PC-9 (cell line): ENCODE results near the gene OGDH. TPM values are rescaled to one million over a fixed set of nuclear protein-coding genes. Genes with fewer than 3 reads are reported as not detected.

ENCODE experiments used
- BruUV-seq: library from RNA; stranded (reverse); fragments of 400-500 nt; replicated peaks from 2 replicates; lab custom pipeline; 2021; lab: Mats Ljungman, UMichigan
- CTCF ChIA-PET: fragments of 300-600 bp; sonication (Branson Sonifier 250); formaldehyde crosslinking; loops from one replicate; lab custom pipeline; 2022; ENCODE audit warnings: antibody characterized with exemption; lab: Charles Lee
- POLR2A ChIA-PET: fragments of 300-600 bp; sonication (Branson Sonifier 250); formaldehyde crosslinking; loops from one replicate; lab custom pipeline; 2022; ENCODE audit warnings: antibody characterized with exemption; ENCODE audit not compliant: unreplicated experiment; lab: Charles Lee
- DNase-seq, 2 experiments: peaks; one replicate each; pipeline versions ENCODE4 v3.0.0 to v3.0.0-alpha.2; 2015 to 2022; ENCODE audit warnings: mixed read lengths in 1 of 2
- H2AFZ ChIP-seq: fragments of 200-600 bp; sonication (generic); 2 replicates; pipeline ENCODE4 v1.8.1; 2017; ENCODE audit warnings: antibody characterized with exemption
- H3F3A ChIP-seq: fragments of 200-600 bp; sonication (generic); 2 replicates; pipeline ENCODE4 v1.8.1; 2017; ENCODE audit warnings: antibody characterized with exemption, mild to moderate bottlenecking, low read depth; ENCODE audit not compliant: insufficient read depth
- H3K27ac ChIP-seq: fragments of 200-600 bp; sonication (generic); 2 replicates; pipeline ENCODE4 v1.6.1; 2016; ENCODE audit warnings: mixed run types
- H3K27me3 ChIP-seq: fragments of 200-600 bp; sonication (generic); 2 replicates; pipeline ENCODE4 v1.6.1; 2016; ENCODE audit warnings: low read depth, mixed run types; ENCODE audit not compliant: insufficient read depth
- H3K36me3 ChIP-seq: fragments of 200-600 bp; sonication (generic); 2 replicates; pipeline ENCODE4 v1.6.1; 2016; ENCODE audit warnings: low read depth, mixed run types
- H3K4me1 ChIP-seq: fragments of 200-600 bp; sonication (generic); replicated peaks from 2 replicates; pipeline ENCODE4 v1.6.1; 2016; ENCODE audit warnings: mixed run types; ENCODE audit not compliant: insufficient read depth
- H3K4me2 ChIP-seq: fragments of 200-600 bp; sonication (generic); 2 replicates; pipeline ENCODE4 v1.6.1; 2017; ENCODE audit warnings: mixed run types
- H3K4me3 ChIP-seq: fragments of 200-600 bp; sonication (generic); 2 replicates; pipeline ENCODE4 v1.6.1; 2016; ENCODE audit warnings: mixed run types
- H3K79me2 ChIP-seq: fragments of 200-600 bp; sonication (generic); 2 replicates; pipeline ENCODE4 v1.6.1; 2017; ENCODE audit warnings: low read depth, mixed run types
- H3K9me2 ChIP-seq: fragments of 200-600 bp; sonication (generic); 2 replicates; pipeline ENCODE4 v1.8.1; 2017; ENCODE audit warnings: mild to moderate bottlenecking; ENCODE audit not compliant: insufficient read depth
- H3K9me3 ChIP-seq: fragments of 200-600 bp; sonication (generic); 2 replicates; pipeline ENCODE4 v1.8.1; 2016; ENCODE audit warnings: low read depth; ENCODE audit not compliant: insufficient read depth
- H4K20me1 ChIP-seq: fragments of 200-600 bp; sonication (generic); 2 replicates; pipeline ENCODE4 v1.8.1; 2017; ENCODE audit not compliant: insufficient read depth
- EZH2 ChIP-seq: fragments of 200-600 bp; sonication (generic); IDR thresholded peaks from 2 replicates; pipeline ENCODE4 v1.8.0; 2017; ENCODE audit warnings: antibody characterized with exemption, low read depth
- intact Hi-C: fragments of 100-400 bp; cut with micrococcal nuclease; formaldehyde crosslinking; loops from one replicate; pipeline ENCODE4 v1.10.0; 2022; ENCODE audit not compliant: unreplicated experiment
- total RNA-seq: library from RNA; stranded (reverse); gene quantifications from 2 replicates; pipeline ENCODE4 v1.2.3, GENCODE V29; 2021
- TF ChIP-seq, protein P1 (sequence below): fragments of 200-600 bp; sonication (generic); conservative IDR thresholded peaks from 2 replicates; pipeline ENCODE4 v1.6.1; 2017; ENCODE audit warnings: mixed run types, antibody characterized with exemption, mild to moderate bottlenecking, moderate library complexity

Gene OGDH
- total RNA-seq, 1 experiment from 2014 or later: 135 TPM

DNA sequence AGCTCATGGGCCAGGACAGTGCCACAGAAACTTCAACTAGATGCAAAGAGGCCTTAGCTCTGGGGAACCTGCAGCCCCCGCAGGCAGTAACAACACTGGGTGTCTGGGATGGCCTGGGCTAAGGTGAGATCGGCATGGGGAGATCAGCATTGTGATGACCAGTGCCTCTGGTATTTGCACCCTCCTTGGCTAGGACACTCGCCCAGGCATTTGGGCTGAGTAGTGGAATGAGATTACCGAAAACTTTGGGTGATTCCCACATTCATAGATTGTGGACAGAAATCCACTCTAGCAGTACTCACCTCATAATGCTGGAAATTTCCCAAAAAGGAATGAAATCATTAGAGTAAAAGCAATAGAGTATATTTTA is 71.7 kb downstream of the OGDH start:
- Histone ChIP-seq H2AFZ (no peak overlapping the region), H3K9me2 (no peaks in the 10 kb centered on the region), H3K79me2 (no peaks in the 10 kb centered on the region), H3K4me3 (no peak overlapping the region), H3K27ac (no peak overlapping the region), H3K27me3 (no peaks in the 10 kb centered on the region), H3F3A (peaks cover 7% of the 10 kb centered on the region; the same call in 1 of the 2 replicates), H4K20me1 (no peaks in the 10 kb centered on the region), H3K36me3 (peaks cover 17% of the 10 kb centered on the region), H3K9me3 (no peaks in the 10 kb centered on the region), H3K4me2 (no peak overlapping the region), H3K4me1 (no peaks in the 10 kb centered on the region)
- intact Hi-C loops: loop anchor here (10.0 kb wide), 1 partner anchor 167 kb away; the partner anchor contains the start of gene H2AZ2
- no TSS peak for BruUV-seq
- ChIA-PET CTCF (no interaction called here), POLR2A (no interaction called here)
- DNase-seq: no peak
- TF ChIP-seq, protein P1, sequence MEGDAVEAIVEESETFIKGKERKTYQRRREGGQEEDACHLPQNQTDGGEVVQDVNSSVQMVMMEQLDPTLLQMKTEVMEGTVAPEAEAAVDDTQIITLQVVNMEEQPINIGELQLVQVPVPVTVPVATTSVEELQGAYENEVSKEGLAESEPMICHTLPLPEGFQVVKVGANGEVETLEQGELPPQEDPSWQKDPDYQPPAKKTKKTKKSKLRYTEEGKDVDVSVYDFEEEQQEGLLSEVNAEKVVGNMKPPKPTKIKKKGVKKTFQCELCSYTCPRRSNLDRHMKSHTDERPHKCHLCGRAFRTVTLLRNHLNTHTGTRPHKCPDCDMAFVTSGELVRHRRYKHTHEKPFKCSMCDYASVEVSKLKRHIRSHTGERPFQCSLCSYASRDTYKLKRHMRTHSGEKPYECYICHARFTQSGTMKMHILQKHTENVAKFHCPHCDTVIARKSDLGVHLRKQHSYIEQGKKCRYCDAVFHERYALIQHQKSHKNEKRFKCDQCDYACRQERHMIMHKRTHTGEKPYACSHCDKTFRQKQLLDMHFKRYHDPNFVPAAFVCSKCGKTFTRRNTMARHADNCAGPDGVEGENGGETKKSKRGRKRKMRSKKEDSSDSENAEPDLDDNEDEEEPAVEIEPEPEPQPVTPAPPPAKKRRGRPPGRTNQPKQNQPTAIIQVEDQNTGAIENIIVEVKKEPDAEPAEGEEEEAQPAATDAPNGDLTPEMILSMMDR: no peak
- TF ChIP-seq EZH2: no peak

DNA sequence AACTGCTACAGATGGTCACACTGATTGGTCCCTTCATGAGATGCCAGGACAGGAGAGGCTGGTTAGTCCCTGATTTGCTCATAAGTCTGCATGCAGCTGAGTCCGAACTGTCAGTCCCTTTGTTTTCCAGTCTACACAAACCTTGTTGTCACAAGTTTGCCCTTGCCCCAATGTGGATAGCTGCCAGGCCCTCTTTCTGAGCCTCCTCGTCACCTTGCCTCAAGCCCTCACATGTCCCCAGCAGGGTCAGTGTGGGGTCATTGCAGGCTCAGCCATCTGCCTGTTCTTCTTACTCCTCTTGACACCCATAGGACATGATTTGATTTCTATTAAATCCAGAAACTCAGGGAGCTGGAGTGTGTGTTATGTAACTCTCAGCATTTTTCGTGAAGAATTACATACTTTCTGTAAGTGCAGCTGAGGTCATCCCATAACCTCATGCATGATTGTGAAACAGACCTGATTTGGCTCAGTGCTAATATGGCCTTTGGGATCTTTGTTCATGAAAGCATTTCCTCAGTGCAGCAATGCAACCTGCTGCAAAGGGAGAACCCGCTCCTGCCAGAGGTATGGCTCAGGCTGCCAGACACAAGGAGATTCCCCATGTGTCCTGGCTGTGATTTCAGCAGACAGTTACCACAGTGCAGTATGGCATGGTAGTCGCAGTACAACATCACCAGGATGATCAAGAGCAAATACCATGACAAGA is 72.2 kb downstream of the OGDH start:
- BruUV-seq: no TSS peak
- Histone ChIP-seq H3K27me3 (no peaks in the 10 kb centered on the region), H2AFZ (no peak overlapping the region), H3K4me3 (no peak overlapping the region), H3K27ac (no peak overlapping the region), H3K79me2 (no peaks in the 10 kb centered on the region), H3K9me2 (no peaks in the 10 kb centered on the region), H3K36me3 (peaks cover 22% of the 10 kb centered on the region), H3K4me1 (no peaks in the 10 kb centered on the region), H4K20me1 (no peaks in the 10 kb centered on the region), H3K9me3 (no peaks in the 10 kb centered on the region), H3F3A (peaks cover 11% of the 10 kb centered on the region; the same call in 1 of the 2 replicates), H3K4me2 (no peak overlapping the region)
- intact Hi-C loops: loop anchor here (10.0 kb wide), 1 partner anchor 166 kb away; the partner anchor contains the start of gene H2AZ2
- no peak for TF ChIP-seq EZH2
- TF ChIP-seq, protein P1: no peak
- CTCF ChIA-PET: no interaction called here
- peak in 1 of 2 experiments; percentile 22 for DNase-seq
- POLR2A ChIA-PET: no interaction called here

DNA sequence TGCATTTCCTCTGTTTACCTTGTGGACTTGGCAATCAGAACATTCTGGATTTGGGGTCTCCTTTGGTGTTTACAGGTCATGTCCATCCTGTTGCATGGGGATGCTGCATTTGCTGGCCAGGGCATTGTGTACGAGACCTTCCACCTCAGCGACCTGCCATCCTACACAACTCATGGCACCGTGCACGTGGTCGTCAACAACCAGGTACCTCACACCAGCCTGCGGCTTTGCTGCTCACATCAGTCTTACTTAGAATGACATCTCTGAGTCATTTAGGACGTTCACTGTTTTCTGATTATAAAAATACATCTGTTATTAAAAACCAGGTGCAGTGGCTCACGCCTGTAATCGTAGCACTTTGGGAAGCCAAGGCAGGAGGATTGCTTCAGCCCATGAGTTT is 75.2 kb downstream of the OGDH start:
- H3K79me2 ChIP-seq: no peaks in the 10 kb centered on the region
- H3K9me3 ChIP-seq: no peaks in the 10 kb centered on the region
- H3K36me3 ChIP-seq: peaks cover 14% of the 10 kb centered on the region
- BruUV-seq: no TSS peak
- CTCF ChIA-PET: no interaction called here
- H3K27me3 ChIP-seq: no peaks in the 10 kb centered on the region
- no peaks in the 10 kb centered on the region for H3K4me1 ChIP-seq
- 0 out of 2 replicates have a peak, but pooled peaks cover 6% of the 10 kb centered on the region for H4K20me1 ChIP-seq
- POLR2A ChIA-PET: no interaction called here
- H3K9me2 ChIP-seq: no peaks in the 10 kb centered on the region
- H3K27ac ChIP-seq: no peak overlapping the region
- no peak overlapping the region for H3K4me2 ChIP-seq
- no peak for TF ChIP-seq EZH2
- TF ChIP-seq, protein P1: no peak
- no peak for DNase-seq
- H2AFZ ChIP-seq: no peak overlapping the region
- no peak overlapping the region for H3K4me3 ChIP-seq
- H3F3A ChIP-seq: peaks cover 13% of the 10 kb centered on the region; the same call in 1 of the 2 replicates
- intact Hi-C loops: loop anchor here (10.0 kb wide), 1 partner anchor 113 kb away; the partner anchor contains the start of gene PPIA
